Stimulated activated naive CD4-positive, alpha-beta T cell treated with Interleukin-2 at 50 U/mL for 16 hours (primary cell): ENCODE measurements around the gene LAMA4.

Experiments
- DNase-seq: peaks from one replicate; lab custom pipeline; 2025; lab: John Stamatoyannopoulos, UW

The LAMA4 gene

GRCh38 chr6:112279031-112279935, 24.9 kb upstream of the LAMA4 start:
- DNase-seq: no peak

- DNase-seq: no peak
Measured at GRCh38 chr6:112275365-112275764, 21.0 kb upstream of the LAMA4 start.

GRCh38 chr6:112274774-112275173, 20.4 kb upstream of the LAMA4 start:
- no peak for DNase-seq

GRCh38 chr6:112272799-112273198, 18.4 kb upstream of the LAMA4 start:
- DNase-seq: no peak

GRCh38 chr6:112270756-112271155, 16.4 kb upstream of the LAMA4 start:
- DNase-seq: no peak

- DNase-seq: no peak
Measured at GRCh38 chr6:112269979-112270566, 15.7 kb upstream of the LAMA4 start.

- DNase-seq: no peak
Measured at GRCh38 chr6:112269114-112269513, 14.7 kb upstream of the LAMA4 start.

- DNase-seq: no peak
Measured at GRCh38 chr6:112268654-112269053, 14.3 kb upstream of the LAMA4 start.

GRCh38 chr6:112268019-112268418, 13.7 kb upstream of the LAMA4 start:
- no peak for DNase-seq

- no peak for DNase-seq
Measured at GRCh38 chr6:112266331-112266730, 12.0 kb upstream of the LAMA4 start.

GRCh38 chr6:112259337-112259675, 4.9 kb upstream of the LAMA4 start:
- no peak for DNase-seq

GRCh38 chr6:112258642-112259336, 4.4 kb upstream of the LAMA4 start:
- no peak for DNase-seq

GRCh38 chr6:112257178-112257855, 3.0 kb upstream of the LAMA4 start:
- no peak for DNase-seq

GRCh38 chr6:112254921-112255320, 554 bp upstream of the LAMA4 start:
- no peak for DNase-seq

GRCh38 chr6:112253498-112253840, 898 bp downstream of the LAMA4 start:
- DNase-seq: no peak

- DNase-seq: no peak
Measured at GRCh38 chr6:112252571-112253497, 1.5 kb downstream of the LAMA4 start.

GRCh38 chr6:112251171-112251875, 3.0 kb downstream of the LAMA4 start:
- no peak for DNase-seq

- no peak for DNase-seq
Measured at GRCh38 chr6:112249489-112249888, 4.9 kb downstream of the LAMA4 start.

- no peak for DNase-seq
Measured at GRCh38 chr6:112247275-112247674, 7.1 kb downstream of the LAMA4 start.

GRCh38 chr6:112245511-112246203, 8.7 kb downstream of the LAMA4 start:
- DNase-seq: no peak
